Osteocyte (in vitro differentiated cells): Measurements from ENCODE around the gene CYB561A3. TPM values are rescaled to one million over a fixed set of nuclear protein-coding genes. Genes with fewer than 3 reads are reported as not detected.

ENCODE experiments used
- DNase-seq: peaks from one replicate; pipeline ENCODE4 v3.0.0; 2021; ENCODE audit warnings: mixed read lengths; ENCODE audit not compliant: unreplicated experiment; ENCODE audit errors: extremely low spot score
- H3K27ac Mint-ChIP-seq: one replicate; pipeline ENCODE4 v1.8.0; 2021; ENCODE audit warnings: mild to moderate bottlenecking, mixed read lengths; ENCODE audit not compliant: unreplicated experiment
- H3K27me3 Mint-ChIP-seq: one replicate; pipeline ENCODE4 v1.8.0; 2021; ENCODE audit warnings: mixed read lengths; ENCODE audit not compliant: unreplicated experiment
- H3K36me3 Mint-ChIP-seq: one replicate; pipeline ENCODE4 v1.8.0; 2021; ENCODE audit warnings: mixed read lengths; ENCODE audit not compliant: unreplicated experiment
- H3K4me1 Mint-ChIP-seq: one replicate; pipeline ENCODE4 v1.8.0; 2021; ENCODE audit warnings: mixed read lengths; ENCODE audit not compliant: unreplicated experiment
- H3K4me3 Mint-ChIP-seq: one replicate; pipeline ENCODE4 v1.8.0; 2021; ENCODE audit warnings: mild to moderate bottlenecking, moderate library complexity, mixed read lengths; ENCODE audit not compliant: unreplicated experiment
- H3K9me3 Mint-ChIP-seq: one replicate; pipeline ENCODE4 v1.8.0; 2021; ENCODE audit warnings: mixed read lengths; ENCODE audit not compliant: unreplicated experiment
- CTCF ChIP-seq: fragments of 200-600 bp; sonication (generic); IDR thresholded peaks from 2 replicates; pipeline ENCODE4 v1.5.0; 2021; ENCODE audit warnings: antibody characterized with exemption, mild to moderate bottlenecking, moderate library complexity
- total RNA-seq: library from RNA; stranded (reverse); gene quantifications from 2 replicates; pipeline ENCODE4 v1.2.1, GENCODE V29; 2021

CYB561A3 gene
- total RNA-seq, 1 donor from 2014 or later: 49.5 TPM

GRCh38 chr11:61331651-61332050 is 30.0 kb downstream of the CYB561A3 start:
- no peaks in the 10 kb centered on the region for H3K9me3 Mint-ChIP-seq
- peak overlapping the region; percentile 94 for H3K4me3 Mint-ChIP-seq
- H3K27me3 Mint-ChIP-seq: no peaks in the 10 kb centered on the region
- DNase-seq: no peak
- peaks cover 25% of the 10 kb centered on the region for H3K36me3 Mint-ChIP-seq
- TF ChIP-seq CTCF: no peak
- peaks cover 55% of the 10 kb centered on the region for H3K4me1 Mint-ChIP-seq
- peak overlapping the region; percentile 95 for H3K27ac Mint-ChIP-seq

- no peak for TF ChIP-seq CTCF
- Mint-ChIP-seq H3K36me3 (peaks cover 32% of the 10 kb centered on the region), H3K27me3 (no peaks in the 10 kb centered on the region), H3K4me3 (peak overlapping the region; percentile 53), H3K27ac (peak overlapping the region; percentile 95), H3K4me1 (peaks cover 60% of the 10 kb centered on the region), H3K9me3 (no peaks in the 10 kb centered on the region)
- DNase-seq: no peak
Measured at GRCh38 chr11:61329871-61330270, 31.8 kb downstream of the CYB561A3 start.

GRCh38 chr11:61328351-61328750 is 33.3 kb downstream of the CYB561A3 start:
- Mint-ChIP-seq H3K4me3 (no peak overlapping the region), H3K9me3 (no peaks in the 10 kb centered on the region), H3K4me1 (peaks cover 53% of the 10 kb centered on the region), H3K27ac (no peak overlapping the region), H3K36me3 (peaks cover 42% of the 10 kb centered on the region), H3K27me3 (no peaks in the 10 kb centered on the region)
- no peak for TF ChIP-seq CTCF
- no peak for DNase-seq

GRCh38 chr11:61327669-61328071 is 34.0 kb downstream of the CYB561A3 start:
- peak overlapping the region; percentile 13 for H3K27ac Mint-ChIP-seq
- H3K9me3 Mint-ChIP-seq: no peaks in the 10 kb centered on the region
- H3K36me3 Mint-ChIP-seq: peaks cover 48% of the 10 kb centered on the region
- H3K4me1 Mint-ChIP-seq: peaks cover 52% of the 10 kb centered on the region
- no peaks in the 10 kb centered on the region for H3K27me3 Mint-ChIP-seq
- no peak overlapping the region for H3K4me3 Mint-ChIP-seq
- no peak for DNase-seq
- TF ChIP-seq CTCF: no peak

- Mint-ChIP-seq H3K27me3 (no peaks in the 10 kb centered on the region), H3K4me1 (peaks cover 35% of the 10 kb centered on the region), H3K9me3 (no peaks in the 10 kb centered on the region), H3K4me3 (no peak overlapping the region), H3K27ac (peak overlapping the region; percentile 75), H3K36me3 (peaks cover 61% of the 10 kb centered on the region)
- TF ChIP-seq CTCF: no peak
- DNase-seq: no peak
Measured at GRCh38 chr11:61325649-61326414, 35.9 kb downstream of the CYB561A3 start.
